ENCODE results near the gene RNF150. TPM values are rescaled to one million over a fixed set of nuclear protein-coding genes. Genes with fewer than 3 reads are reported as not detected.

The RNF150 gene
- total and polyA plus RNA-seq, 4 experiments from 2014 or later = not detected

DNA sequence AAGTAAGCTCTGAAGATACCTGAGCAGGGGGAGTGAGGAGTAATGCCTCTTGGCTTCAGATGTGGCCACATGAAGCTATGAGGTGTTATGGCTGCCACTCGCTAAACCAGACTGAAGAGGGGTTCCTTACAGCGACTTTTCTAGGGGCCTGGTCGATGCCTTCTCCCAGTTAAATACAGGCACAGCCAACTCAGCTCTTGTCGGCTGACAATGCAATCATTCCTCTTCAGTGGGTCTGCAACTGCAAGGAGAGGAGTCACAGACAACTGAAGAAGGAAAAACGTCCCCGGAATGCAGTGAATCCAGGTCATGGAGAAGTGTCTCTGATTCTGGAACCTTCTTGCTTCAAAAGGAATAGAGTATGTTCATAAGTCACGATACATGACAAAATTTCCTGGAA, 106.4 kb downstream of the RNF150 start:
- no peaks in the 10 kb centered on the region for H3K4me1 Mint-ChIP-seq
- no peak overlapping the region for H3K27ac Mint-ChIP-seq
- Histone ChIP-seq H3K36me3 (ENCODE audit: insufficient read depth, low read length) (no peaks in the 10 kb centered on the region), H3K9me3 (ENCODE audit: control insufficient read depth in 1 of 2, low read length in 2 of 2) (no peaks in the 10 kb centered on the region), H3K4me3 (ENCODE audit: low read length in 2 of 2) (no peak overlapping the region), H3K27ac (ENCODE audit: low read depth, low read length) (no peak overlapping the region), H3K27me3 (ENCODE audit: insufficient read depth, low read length) (no peaks in the 10 kb centered on the region), H3K4me1 (ENCODE audit: insufficient read depth, low read length) (no peaks in the 10 kb centered on the region)
- POLR2A ChIA-PET (ENCODE audit: partially characterized antibody) = no interaction called here
- H3K27me3 Mint-ChIP-seq = peaks cover 0 to 2% of the 10 kb centered on the region in 2 donors
- DNase-seq = no peak
- no peak overlapping the region for H3K4me3 Mint-ChIP-seq
- no peaks in the 10 kb centered on the region for H3K9me3 Mint-ChIP-seq
- H3K36me3 Mint-ChIP-seq = no peaks in the 10 kb centered on the region
- CTCF ChIA-PET (ENCODE audit: partially characterized antibody) = no interaction called here
- intact Hi-C loops (cut with micrococcal nuclease) = no loop called here

DNA sequence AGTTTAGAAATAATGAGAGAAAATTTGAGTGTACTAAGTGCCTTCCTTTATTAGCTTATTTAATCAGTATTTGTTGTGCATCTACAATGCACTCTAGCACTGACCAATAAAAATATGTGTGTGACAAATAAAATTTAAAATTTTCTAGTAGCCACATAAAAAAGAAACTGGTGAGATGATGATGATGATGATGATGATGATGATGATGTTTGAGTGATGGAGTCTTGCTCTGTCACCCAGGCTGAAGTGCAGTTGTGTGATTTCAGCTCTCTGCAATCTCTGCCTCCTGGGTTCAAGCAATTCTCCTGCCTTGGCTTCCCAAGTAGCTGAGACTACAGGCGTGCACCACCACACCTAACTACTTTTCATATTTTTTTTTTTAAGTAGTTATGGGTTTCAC, 110.2 kb downstream of the RNF150 start:
- DNase-seq = no peak
- H3K9me3 Mint-ChIP-seq = no peaks in the 10 kb centered on the region
- H3K4me3 ChIP-seq (ENCODE audit: low read length in 2 of 2) = no peak overlapping the region
- H3K27me3 Mint-ChIP-seq = peaks cover 2% of the 10 kb centered on the region in 2 donors
- no peaks in the 10 kb centered on the region for H3K36me3 Mint-ChIP-seq
- ChIA-PET POLR2A (ENCODE audit: partially characterized antibody) (no interaction called here), CTCF (ENCODE audit: partially characterized antibody) (no interaction called here)
- no peaks in the 10 kb centered on the region for H3K27me3 ChIP-seq (ENCODE audit: insufficient read depth, low read length)
- no peak overlapping the region for H3K27ac Mint-ChIP-seq
- H3K9me3 ChIP-seq (ENCODE audit: control insufficient read depth in 1 of 2, low read length in 2 of 2) = no peaks in the 10 kb centered on the region
- intact Hi-C loops (cut with micrococcal nuclease) = no loop called here
- no peaks in the 10 kb centered on the region for H3K4me1 Mint-ChIP-seq
- H3K36me3 ChIP-seq (ENCODE audit: insufficient read depth, low read length) = no peaks in the 10 kb centered on the region
- no peak overlapping the region for H3K4me3 Mint-ChIP-seq
- no peak overlapping the region for H3K27ac ChIP-seq (ENCODE audit: low read depth, low read length)
- no peaks in the 10 kb centered on the region for H3K4me1 ChIP-seq (ENCODE audit: insufficient read depth, low read length)

DNA sequence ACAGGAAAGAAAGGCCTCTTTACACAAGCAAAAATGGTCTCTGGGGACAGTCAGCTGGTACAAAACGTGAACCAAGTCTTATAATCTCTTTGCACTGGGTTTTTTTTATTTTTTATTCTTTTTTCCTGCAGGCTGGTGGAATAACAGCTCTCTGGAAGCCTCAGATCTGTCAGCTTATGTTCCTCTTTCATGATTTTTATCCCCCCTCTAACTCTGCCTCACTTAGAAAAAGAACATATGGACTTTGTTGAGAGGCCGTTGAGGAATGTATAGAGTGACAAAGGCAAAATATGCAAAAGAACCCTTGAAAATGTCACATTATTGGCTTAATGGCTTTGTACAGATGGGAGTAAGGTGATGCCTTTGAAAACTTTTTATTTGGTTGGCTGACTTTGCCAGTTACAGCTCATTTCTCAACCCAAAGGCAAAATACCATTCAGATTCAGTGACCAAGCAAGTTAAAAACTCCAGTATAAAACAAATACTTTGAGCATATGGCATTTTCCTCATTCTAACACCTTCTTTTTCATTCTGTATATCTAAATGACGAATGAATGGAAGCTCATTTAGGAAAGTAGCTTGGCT, 111.1 kb downstream of the RNF150 start:
- no peak overlapping the region for H3K27ac Mint-ChIP-seq
- intact Hi-C loops (cut with micrococcal nuclease) = no loop called here
- H3K36me3 Mint-ChIP-seq = no peaks in the 10 kb centered on the region
- H3K9me3 Mint-ChIP-seq = no peaks in the 10 kb centered on the region
- Histone ChIP-seq H3K4me3 (ENCODE audit: low read length in 2 of 2) (no peak overlapping the region), H3K36me3 (ENCODE audit: insufficient read depth, low read length) (no peaks in the 10 kb centered on the region), H3K4me1 (ENCODE audit: insufficient read depth, low read length) (no peaks in the 10 kb centered on the region), H3K9me3 (ENCODE audit: control insufficient read depth in 1 of 2, low read length in 2 of 2) (no peaks in the 10 kb centered on the region), H3K27ac (ENCODE audit: low read depth, low read length) (no peak overlapping the region), H3K27me3 (ENCODE audit: insufficient read depth, low read length) (no peaks in the 10 kb centered on the region)
- H3K27me3 Mint-ChIP-seq = peaks cover 2% of the 10 kb centered on the region in 2 donors
- POLR2A ChIA-PET (ENCODE audit: partially characterized antibody) = no interaction called here
- CTCF ChIA-PET (ENCODE audit: partially characterized antibody) = no interaction called here
- H3K4me3 Mint-ChIP-seq = no peak overlapping the region
- H3K4me1 Mint-ChIP-seq = no peaks in the 10 kb centered on the region
- no peak for DNase-seq

DNA sequence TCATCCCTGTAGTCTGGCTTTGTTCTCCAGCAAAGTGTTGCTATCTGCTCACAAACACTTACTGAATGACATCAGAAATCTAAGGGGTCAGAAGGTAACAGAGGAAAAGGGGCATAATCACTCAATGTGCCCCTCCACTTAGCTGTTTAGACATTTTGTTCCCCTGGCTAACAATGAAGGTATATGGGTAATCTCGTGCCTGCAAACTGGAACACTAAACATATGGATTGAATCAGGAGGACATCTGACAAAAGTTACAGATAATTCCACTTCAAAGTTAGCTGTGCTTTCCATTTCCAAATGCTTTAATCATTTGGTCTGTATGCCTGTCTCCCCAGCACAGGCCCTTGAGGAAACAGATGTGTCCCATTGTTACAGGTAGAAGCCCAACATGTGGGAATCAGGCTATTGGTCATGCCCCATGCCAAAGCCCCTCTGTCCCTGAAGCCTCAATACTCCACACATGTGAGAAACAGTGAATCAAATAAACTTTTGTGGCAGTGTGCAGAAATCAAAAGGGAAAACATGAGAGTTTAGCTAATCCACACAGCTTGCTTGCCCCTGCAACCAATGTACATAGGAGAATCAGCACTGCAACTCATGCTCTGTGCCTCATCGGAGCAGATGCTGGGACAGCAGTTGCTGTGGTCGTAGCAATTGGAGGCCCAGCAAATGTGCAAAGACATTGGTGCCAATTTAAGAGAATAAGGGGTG, 111.7 kb downstream of the RNF150 start:
- ChIA-PET CTCF (ENCODE audit: partially characterized antibody) (no interaction called here), POLR2A (ENCODE audit: partially characterized antibody) (no interaction called here)
- Histone ChIP-seq H3K27ac (ENCODE audit: low read depth, low read length) (no peak overlapping the region), H3K9me3 (ENCODE audit: control insufficient read depth in 1 of 2, low read length in 2 of 2) (no peaks in the 10 kb centered on the region), H3K4me1 (ENCODE audit: insufficient read depth, low read length) (no peaks in the 10 kb centered on the region), H3K27me3 (ENCODE audit: insufficient read depth, low read length) (no peaks in the 10 kb centered on the region), H3K36me3 (ENCODE audit: insufficient read depth, low read length) (no peaks in the 10 kb centered on the region), H3K4me3 (ENCODE audit: low read length in 2 of 2) (no peak overlapping the region)
- Mint-ChIP-seq H3K36me3 (no peaks in the 10 kb centered on the region), H3K27ac (no peak overlapping the region), H3K4me3 (no peak overlapping the region), H3K9me3 (no peaks in the 10 kb centered on the region), H3K4me1 (no peaks in the 10 kb centered on the region), H3K27me3 (peaks cover 2% of the 10 kb centered on the region in 2 donors)
- DNase-seq = no peak
- intact Hi-C loops (cut with micrococcal nuclease) = no loop called here

DNA sequence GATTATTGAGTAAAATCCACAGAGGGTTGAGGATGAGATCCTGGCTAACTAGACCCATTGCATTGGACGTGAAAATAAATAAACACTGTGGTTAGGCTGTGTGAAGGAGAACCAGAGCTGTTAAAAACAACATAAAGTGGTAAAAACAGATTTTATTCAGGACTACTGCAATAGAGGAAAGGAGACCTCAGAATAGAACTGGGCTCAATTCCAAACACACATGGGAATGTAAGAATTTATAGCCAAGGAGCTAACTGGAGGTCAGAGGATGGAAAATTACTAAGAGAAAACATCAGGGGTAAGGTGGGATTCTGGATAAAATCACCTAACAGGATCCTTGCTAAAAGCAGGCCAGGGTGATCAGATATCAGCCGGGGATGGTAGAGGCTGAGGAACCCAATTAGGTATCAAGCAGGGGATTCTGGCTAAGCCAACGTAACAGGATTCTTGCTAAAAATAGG, 112.4 kb downstream of the RNF150 start:
- Histone ChIP-seq H3K4me3 (ENCODE audit: low read length in 2 of 2) (no peak overlapping the region), H3K36me3 (ENCODE audit: insufficient read depth, low read length) (no peaks in the 10 kb centered on the region), H3K27ac (ENCODE audit: low read depth, low read length) (no peak overlapping the region), H3K9me3 (ENCODE audit: control insufficient read depth in 1 of 2, low read length in 2 of 2) (no peaks in the 10 kb centered on the region), H3K27me3 (ENCODE audit: insufficient read depth, low read length) (no peaks in the 10 kb centered on the region), H3K4me1 (ENCODE audit: insufficient read depth, low read length) (no peaks in the 10 kb centered on the region)
- peaks cover 2% of the 10 kb centered on the region in 2 donors for H3K27me3 Mint-ChIP-seq
- H3K36me3 Mint-ChIP-seq = no peaks in the 10 kb centered on the region
- no peaks in the 10 kb centered on the region for H3K4me1 Mint-ChIP-seq
- H3K4me3 Mint-ChIP-seq = no peak overlapping the region
- CTCF ChIA-PET (ENCODE audit: partially characterized antibody) = no interaction called here
- no peak for DNase-seq
- H3K27ac Mint-ChIP-seq = no peak overlapping the region
- POLR2A ChIA-PET (ENCODE audit: partially characterized antibody) = no interaction called here
- intact Hi-C loops (cut with micrococcal nuclease) = no loop called here
- no peaks in the 10 kb centered on the region for H3K9me3 Mint-ChIP-seq

DNA sequence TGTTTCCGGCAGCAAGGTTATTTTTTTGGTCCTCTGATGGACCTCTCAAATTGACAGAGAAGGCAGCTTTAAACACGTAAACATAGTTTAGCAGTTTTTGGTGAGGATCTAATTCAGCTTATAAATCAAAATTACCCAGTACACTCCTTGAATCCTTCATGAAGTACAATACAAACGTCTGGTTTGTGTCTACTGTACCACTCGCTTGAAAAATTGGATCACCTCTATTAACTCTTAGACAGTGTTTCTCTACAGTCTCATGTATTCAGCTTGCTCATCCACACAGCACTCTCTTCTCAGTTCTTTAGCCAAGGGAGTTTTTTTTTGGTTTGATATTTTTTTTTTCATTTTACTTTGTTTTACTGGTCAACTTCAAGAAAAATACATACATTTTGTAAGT, 113.5 kb downstream of the RNF150 start:
- Mint-ChIP-seq H3K27ac (no peak overlapping the region), H3K4me1 (no peaks in the 10 kb centered on the region), H3K36me3 (no peaks in the 10 kb centered on the region), H3K4me3 (no peak overlapping the region), H3K27me3 (peaks cover 2% of the 10 kb centered on the region in 2 donors), H3K9me3 (no peaks in the 10 kb centered on the region)
- H3K4me3 ChIP-seq (ENCODE audit: low read length in 2 of 2) = no peak overlapping the region
- H3K9me3 ChIP-seq (ENCODE audit: control insufficient read depth in 1 of 2, low read length in 2 of 2) = no peaks in the 10 kb centered on the region
- ChIA-PET CTCF (ENCODE audit: partially characterized antibody) (no interaction called here), POLR2A (ENCODE audit: partially characterized antibody) (no interaction called here)
- no peaks in the 10 kb centered on the region for H3K36me3 ChIP-seq (ENCODE audit: insufficient read depth, low read length)
- no peaks in the 10 kb centered on the region for H3K4me1 ChIP-seq (ENCODE audit: insufficient read depth, low read length)
- no peaks in the 10 kb centered on the region for H3K27me3 ChIP-seq (ENCODE audit: insufficient read depth, low read length)
- intact Hi-C loops (cut with micrococcal nuclease) = no loop called here
- H3K27ac ChIP-seq (ENCODE audit: low read depth, low read length) = no peak overlapping the region
- no peak for DNase-seq

DNA sequence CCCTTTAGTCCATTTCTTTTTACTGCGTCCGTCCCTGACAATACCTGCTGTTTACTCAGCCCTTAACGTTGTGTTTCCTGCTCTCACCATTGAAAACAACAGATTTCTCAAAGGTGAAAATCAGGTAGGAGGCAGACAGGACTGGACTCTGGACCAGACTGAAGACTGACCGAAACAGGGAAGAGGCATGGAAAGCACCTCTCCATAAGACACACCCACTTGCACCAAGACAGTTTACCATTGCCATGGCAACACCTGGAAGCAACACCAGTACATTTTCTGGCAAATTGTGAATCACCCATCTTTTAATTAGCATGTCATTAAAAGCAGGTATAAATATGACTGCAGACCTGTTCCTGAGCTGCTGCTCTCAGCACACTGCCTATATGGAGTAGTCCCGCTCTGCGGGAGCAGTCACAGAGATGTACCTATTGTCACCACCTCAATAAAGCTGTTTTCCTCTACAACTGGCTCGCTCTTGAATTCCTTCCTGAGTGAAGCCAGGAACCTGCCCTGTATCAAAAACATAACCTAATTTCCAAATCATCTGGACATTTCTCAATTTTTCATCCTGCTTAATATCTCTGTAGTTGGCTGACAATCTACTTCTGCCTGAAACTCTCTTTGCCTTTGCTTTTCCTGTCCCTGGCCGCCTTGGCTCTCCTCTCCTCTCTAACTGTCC, 117.0 kb downstream of the RNF150 start:
- no peak overlapping the region for H3K27ac Mint-ChIP-seq
- no peak overlapping the region for H3K4me3 ChIP-seq (ENCODE audit: low read length in 2 of 2)
- no peaks in the 10 kb centered on the region for H3K27me3 ChIP-seq (ENCODE audit: insufficient read depth, low read length)
- intact Hi-C loops (cut with micrococcal nuclease) = no loop called here
- H3K4me1 Mint-ChIP-seq = no peaks in the 10 kb centered on the region
- no peaks in the 10 kb centered on the region for H3K36me3 Mint-ChIP-seq
- H3K27me3 Mint-ChIP-seq = peaks cover 0 to 2% of the 10 kb centered on the region in 2 donors
- no peak overlapping the region for H3K27ac ChIP-seq (ENCODE audit: low read depth, low read length)
- H3K36me3 ChIP-seq (ENCODE audit: insufficient read depth, low read length) = no peaks in the 10 kb centered on the region
- no peak overlapping the region for H3K4me3 Mint-ChIP-seq
- POLR2A ChIA-PET (ENCODE audit: partially characterized antibody) = no interaction called here
- H3K9me3 Mint-ChIP-seq = no peaks in the 10 kb centered on the region
- H3K4me1 ChIP-seq (ENCODE audit: insufficient read depth, low read length) = no peaks in the 10 kb centered on the region
- CTCF ChIA-PET (ENCODE audit: partially characterized antibody) = no interaction called here
- no peaks in the 10 kb centered on the region for H3K9me3 ChIP-seq (ENCODE audit: control insufficient read depth in 1 of 2, low read length in 2 of 2)
- DNase-seq = no peak
